HG02943 (cell line): ENCODE measurements around the gene OR13C5.
"Not testable (repeated sequence)": the region's sequence is repeated elsewhere in the genome, so short reads cannot be mapped to it uniquely, and the experiment has no call there.

Experiments
- ATAC-seq: cut with Tn5 transposase; IDR thresholded peaks from one replicate; pipeline ENCODE4 v1.9.1; 2021; ENCODE audit warnings: mild to moderate bottlenecking, low read depth, moderate library complexity; ENCODE audit not compliant: unreplicated experiment

The OR13C5 gene

GRCh38 chr9:104599313-104599712 lies at the start of gene OR13C5:
Gene OR13C5 (minus strand): TSS chr9:104599413. CDS start chr9:104599413, 0 bp downstream.
- ATAC-seq = not testable (repeated sequence)

- no peak for ATAC-seq
These were observed 36.2 kb upstream of the OR13C5 start for GRCh38 chr9:104635456-104635855.

GRCh38 chr9:104633976-104634520 lies 34.8 kb upstream of the OR13C5 start:
- ATAC-seq = no peak

GRCh38 chr9:104625964-104626363 lies 26.8 kb upstream of the OR13C5 start:
- not testable (repeated sequence) for ATAC-seq

- ATAC-seq = no peak
These were observed 18.9 kb upstream of the OR13C5 start, which contains the start of gene OR13C9 for GRCh38 chr9:104618104-104618503. Gene OR13C9 (minus strand): TSS chr9:104618204. CDS start chr9:104618204, 0 bp downstream.

GRCh38 chr9:104617418-104617817 lies 18.2 kb upstream of the OR13C5 start:
- no peak for ATAC-seq

- no peak for ATAC-seq
These were observed 12.0 kb upstream of the OR13C5 start for GRCh38 chr9:104611213-104611612.

- no peak for ATAC-seq
These were observed 9.1 kb upstream of the OR13C5 start for GRCh38 chr9:104608336-104608735.

- no peak for ATAC-seq
These were observed 6.9 kb upstream of the OR13C5 start for GRCh38 chr9:104606152-104606551.

- not testable (repeated sequence) for ATAC-seq
These were observed 6.3 kb upstream of the OR13C5 start, which contains the start of gene OR13C2 for GRCh38 chr9:104605527-104605926. Gene OR13C2 (minus strand): TSS chr9:104605627. CDS start chr9:104605627, 0 bp downstream.

- no peak for ATAC-seq
These were observed 5.6 kb upstream of the OR13C5 start for GRCh38 chr9:104604801-104605200.

- ATAC-seq = not testable (repeated sequence)
These were observed 464 bp downstream of the OR13C5 start for GRCh38 chr9:104598749-104599148.

- no peak for ATAC-seq
These were observed 9.6 kb downstream of the OR13C5 start for GRCh38 chr9:104589626-104590025.

- ATAC-seq = no peak
These were observed 12.6 kb downstream of the OR13C5 start for GRCh38 chr9:104586496-104587180.

- ATAC-seq = no peak
These were observed 18.7 kb downstream of the OR13C5 start for GRCh38 chr9:104580562-104580961.

- ATAC-seq = no peak
These were observed 21.9 kb downstream of the OR13C5 start for GRCh38 chr9:104577263-104577662.

GRCh38 chr9:104575456-104575855 lies 23.8 kb downstream of the OR13C5 start:
- no peak for ATAC-seq

- ATAC-seq = no peak
These were observed 26.6 kb downstream of the OR13C5 start for GRCh38 chr9:104572612-104573011.

GRCh38 chr9:104568868-104569267 lies 30.3 kb downstream of the OR13C5 start, which contains the start of gene OR13C8:
Gene OR13C8 (plus strand): TSS chr9:104569168. CDS start chr9:104569168, 0 bp downstream.
- ATAC-seq = no peak

GRCh38 chr9:104564358-104564757 lies 34.9 kb downstream of the OR13C5 start:
- no peak for ATAC-seq

- ATAC-seq = peak; percentile 74
These were observed 42.2 kb downstream of the OR13C5 start for GRCh38 chr9:104556830-104557634.
